HG03139 (cell line): Measurements from ENCODE around the gene BTBD17.

ENCODE experiments used
- ATAC-seq: cut with Tn5 transposase; IDR thresholded peaks from one replicate; pipeline ENCODE4 v1.9.1; 2021; ENCODE audit not compliant: unreplicated experiment

BTBD17 gene

GRCh38 chr17:74362069-74362405 is 369 bp upstream of the BTBD17 start:
- no peak for ATAC-seq

- no peak for ATAC-seq
Measured at GRCh38 chr17:74360899-74361229, 804 bp downstream of the BTBD17 start.

- no peak for ATAC-seq
Measured at GRCh38 chr17:74359916-74360315, 1.8 kb downstream of the BTBD17 start.

- ATAC-seq: no peak
Measured at GRCh38 chr17:74358697-74359096, 3.0 kb downstream of the BTBD17 start.

- ATAC-seq: no peak
Measured at GRCh38 chr17:74357466-74357809, 4.2 kb downstream of the BTBD17 start.

- no peak for ATAC-seq
Measured at GRCh38 chr17:74356646-74357465, 4.8 kb downstream of the BTBD17 start.

- ATAC-seq: no peak
Measured at GRCh38 chr17:74355065-74355464, 6.6 kb downstream of the BTBD17 start.

GRCh38 chr17:74354561-74354960 is 7.1 kb downstream of the BTBD17 start:
- ATAC-seq: no peak

GRCh38 chr17:74354123-74354522 is 7.5 kb downstream of the BTBD17 start:
- ATAC-seq: no peak

GRCh38 chr17:74353446-74354060 is 8.1 kb downstream of the BTBD17 start:
- no peak for ATAC-seq

- ATAC-seq: no peak
Measured at GRCh38 chr17:74351552-74352210, 10.0 kb downstream of the BTBD17 start.

GRCh38 chr17:74350486-74350885 is 11.2 kb downstream of the BTBD17 start:
- ATAC-seq: no peak

GRCh38 chr17:74349120-74349519 is 12.5 kb downstream of the BTBD17 start:
- ATAC-seq: no peak

GRCh38 chr17:74347646-74348045 is 14.0 kb downstream of the BTBD17 start:
- no peak for ATAC-seq

GRCh38 chr17:74345433-74346241 is 16.0 kb downstream of the BTBD17 start:
- ATAC-seq: no peak

GRCh38 chr17:74344658-74345057 is 17.0 kb downstream of the BTBD17 start:
- ATAC-seq: no peak

GRCh38 chr17:74343526-74344284 is 18.0 kb downstream of the BTBD17 start:
- no peak for ATAC-seq

GRCh38 chr17:74343121-74343520 is 18.5 kb downstream of the BTBD17 start:
- ATAC-seq: no peak

GRCh38 chr17:74342224-74342623 is 19.4 kb downstream of the BTBD17 start:
- no peak for ATAC-seq

GRCh38 chr17:74340470-74341023 is 21.1 kb downstream of the BTBD17 start:
- no peak for ATAC-seq
